GM18873 (cell line): ENCODE data around the gene MARVELD3.
"Not testable (repeated sequence)": the region's sequence is repeated elsewhere in the genome, so short reads cannot be mapped to it uniquely, and the experiment has no call there.

Experiments
- ATAC-seq: cut with Tn5 transposase; IDR thresholded peaks from one replicate; pipeline ENCODE4 v1.9.1; 2021; ENCODE audit warnings: mild to moderate bottlenecking, moderate library complexity, moderate number of reproducible peaks; ENCODE audit not compliant: unreplicated experiment, low FRiP score

MARVELD3 gene, protein sequence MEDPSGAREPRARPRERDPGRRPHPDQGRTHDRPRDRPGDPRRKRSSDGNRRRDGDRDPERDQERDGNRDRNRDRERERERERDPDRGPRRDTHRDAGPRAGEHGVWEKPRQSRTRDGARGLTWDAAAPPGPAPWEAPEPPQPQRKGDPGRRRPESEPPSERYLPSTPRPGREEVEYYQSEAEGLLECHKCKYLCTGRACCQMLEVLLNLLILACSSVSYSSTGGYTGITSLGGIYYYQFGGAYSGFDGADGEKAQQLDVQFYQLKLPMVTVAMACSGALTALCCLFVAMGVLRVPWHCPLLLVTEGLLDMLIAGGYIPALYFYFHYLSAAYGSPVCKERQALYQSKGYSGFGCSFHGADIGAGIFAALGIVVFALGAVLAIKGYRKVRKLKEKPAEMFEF

DNA sequence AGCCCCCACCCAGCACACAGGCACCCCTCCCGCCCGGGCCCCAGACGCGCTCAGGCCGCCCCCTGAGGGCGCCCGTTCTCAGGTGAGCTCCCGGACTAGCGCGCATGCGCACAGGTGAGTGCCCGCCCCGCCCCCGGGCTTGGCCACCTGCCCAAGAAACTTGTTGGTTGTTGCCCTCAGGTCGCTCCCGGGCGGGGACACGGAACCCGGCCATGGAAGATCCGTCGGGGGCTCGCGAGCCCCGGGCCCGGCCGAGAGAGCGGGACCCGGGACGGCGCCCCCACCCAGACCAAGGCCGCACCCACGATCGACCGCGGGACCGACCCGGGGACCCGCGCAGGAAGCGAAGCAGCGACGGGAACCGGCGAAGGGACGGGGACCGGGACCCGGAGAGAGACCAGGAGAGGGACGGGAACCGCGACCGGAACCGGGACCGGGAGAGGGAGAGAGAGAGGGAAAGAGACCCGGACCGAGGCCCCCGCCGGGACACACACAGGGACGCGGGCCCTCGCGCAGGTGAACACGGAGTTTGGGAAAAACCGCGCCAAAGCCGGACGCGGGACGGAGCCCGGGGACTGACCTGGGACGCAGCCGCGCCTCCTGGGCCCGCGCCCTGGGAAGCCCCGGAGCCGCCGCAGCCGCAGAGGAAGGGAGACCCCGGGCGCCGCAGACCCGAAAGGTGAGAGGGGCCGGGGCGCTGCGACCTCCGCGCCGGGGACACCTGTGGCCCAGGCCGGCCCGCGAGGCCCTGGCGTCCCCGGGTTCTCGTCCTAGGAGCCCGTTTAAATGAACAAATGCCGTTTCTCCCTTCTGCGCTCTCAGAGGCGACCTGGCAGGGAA lies at the start of gene MARVELD3:
TSS of gene MARVELD3 (plus strand) at position 167 of the 840 bp plus-strand sequence. CDS start at position 213, 46 bp downstream.
- ATAC-seq = no peak

DNA sequence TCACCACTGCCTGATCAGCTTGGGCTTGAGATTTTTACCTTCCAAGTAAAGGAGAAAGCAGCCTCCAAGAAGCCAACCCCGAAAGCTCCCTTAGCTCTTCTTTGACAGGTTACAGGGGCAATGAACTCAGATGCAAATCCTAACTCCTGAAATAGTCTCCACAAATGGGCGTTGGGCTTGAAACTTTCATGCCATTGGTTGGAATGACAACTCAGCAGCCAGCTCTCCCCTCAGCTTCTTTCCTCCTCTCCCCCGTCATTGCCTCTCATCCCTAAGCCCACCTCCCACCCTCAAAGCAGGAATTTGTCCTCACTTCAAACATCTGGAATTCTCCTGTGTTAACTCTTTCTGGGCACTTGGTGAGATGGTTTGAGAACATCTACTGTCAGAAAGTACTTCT lies 49.0 kb upstream of the MARVELD3 start, which contains the start of gene TAT:
TSS of gene TAT (minus strand) at position 122 of the 400 bp plus-strand sequence. CDS start 677 bp downstream, outside the sequence.
- ATAC-seq = no peak

DNA sequence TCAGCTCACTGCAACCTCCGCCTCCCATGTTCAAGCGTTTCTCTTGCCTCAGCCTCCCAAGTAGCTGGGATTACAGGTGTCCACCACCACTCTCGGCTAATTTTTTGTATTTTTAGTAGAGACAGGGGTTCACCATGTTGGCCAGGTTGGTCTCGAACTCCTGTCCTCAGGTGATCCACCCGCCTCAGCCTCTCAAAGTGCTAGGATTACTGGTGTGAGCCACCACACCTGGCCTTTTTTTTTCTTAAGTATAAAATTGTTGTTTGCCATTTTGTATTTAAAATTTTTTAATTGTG lies 43.5 kb upstream of the MARVELD3 start:
- not testable (repeated sequence) for ATAC-seq

DNA sequence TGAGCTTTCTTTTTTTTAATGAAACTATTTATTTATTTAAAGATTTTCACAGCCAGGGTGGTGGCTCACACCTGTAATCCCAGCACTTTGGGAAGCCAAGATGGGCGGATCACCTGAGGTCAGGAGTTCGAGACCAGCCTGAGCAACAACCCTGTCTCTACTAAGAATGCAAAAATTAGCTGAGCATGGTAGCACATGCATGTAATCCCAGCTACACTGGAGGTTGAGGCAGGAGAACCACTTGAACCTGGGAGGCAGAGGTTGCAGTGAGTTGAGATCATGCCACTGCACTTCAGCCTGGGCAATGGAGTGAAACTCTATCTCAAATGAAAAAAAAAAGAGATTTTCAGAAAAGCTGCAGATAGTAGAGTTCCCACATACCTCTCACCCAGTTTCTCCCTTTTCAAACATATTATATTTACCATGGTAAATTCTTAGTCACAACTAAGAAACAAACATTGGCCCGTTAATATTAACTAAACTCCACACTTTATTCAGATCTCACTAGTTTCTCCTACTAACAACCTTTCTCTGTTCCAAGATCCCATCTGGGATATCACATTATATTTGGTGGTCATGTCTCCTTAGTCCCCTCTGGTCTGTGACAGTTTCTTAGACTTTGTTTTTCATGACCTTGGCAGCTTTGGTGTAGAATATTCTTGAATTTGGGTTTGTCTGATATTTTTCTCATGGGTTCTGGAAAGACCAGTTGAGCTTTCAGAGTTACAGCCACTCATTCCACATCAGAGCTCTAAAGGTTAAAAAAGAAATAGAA lies 41.3 kb upstream of the MARVELD3 start:
- ATAC-seq = no peak

DNA sequence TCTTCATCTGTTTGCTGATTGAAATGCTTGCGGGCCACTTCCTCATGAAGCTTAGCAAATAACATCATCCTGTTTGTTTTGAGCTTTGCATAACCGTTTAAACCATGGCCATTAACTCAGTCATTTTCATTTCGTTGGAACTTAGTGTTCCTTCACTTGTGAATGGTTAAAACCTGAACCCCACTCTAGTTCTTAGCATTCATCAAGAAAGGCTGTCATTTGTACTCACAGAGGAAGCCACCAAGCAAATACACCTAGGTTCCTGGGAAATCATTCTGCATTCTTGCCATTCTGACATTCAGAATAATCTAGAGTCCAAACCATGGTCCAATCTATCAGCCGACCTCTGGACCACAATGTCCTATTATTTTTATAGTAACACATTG lies 40.7 kb upstream of the MARVELD3 start:
- no peak for ATAC-seq

DNA sequence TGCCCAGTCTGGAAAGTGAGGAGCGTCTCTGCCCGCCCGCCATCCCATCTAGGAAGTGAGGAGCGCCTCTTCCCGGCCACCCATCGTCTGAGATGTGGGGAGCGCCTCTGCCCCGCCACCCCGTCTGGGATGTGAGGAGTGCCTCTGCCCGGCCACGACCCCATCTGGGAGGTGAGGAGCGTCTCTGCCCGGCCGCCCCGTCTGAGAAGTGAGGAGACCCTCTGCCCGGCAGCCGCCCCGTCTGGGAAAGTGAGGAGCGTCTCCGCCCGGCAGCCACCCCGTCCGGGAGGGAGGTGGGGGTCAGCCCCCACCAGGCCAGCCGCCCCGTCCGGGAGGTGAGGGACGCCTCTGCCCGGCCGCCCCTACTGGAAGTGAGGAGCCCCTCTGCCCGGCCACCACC lies 36.6 kb upstream of the MARVELD3 start:
- ATAC-seq = not testable (repeated sequence)

DNA sequence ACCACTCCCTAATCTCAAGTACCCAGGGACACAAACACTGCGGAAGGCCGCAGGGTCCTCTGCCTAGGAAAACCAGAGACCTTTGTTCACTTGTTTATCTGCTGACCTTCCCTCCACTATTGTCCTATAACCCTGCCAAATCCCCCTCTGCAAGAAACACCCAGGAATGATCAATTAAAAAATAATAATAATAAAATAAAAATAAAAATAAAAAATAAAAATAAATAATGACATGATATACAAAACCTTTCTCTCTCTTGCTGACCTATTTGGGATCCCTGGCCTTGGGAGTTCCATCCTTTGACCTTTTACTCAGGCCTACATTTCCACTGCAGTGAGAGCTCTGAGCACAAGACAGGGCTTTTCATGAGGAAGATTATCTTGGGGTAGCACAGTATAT lies 35.9 kb upstream of the MARVELD3 start:
- not testable (repeated sequence) for ATAC-seq

DNA sequence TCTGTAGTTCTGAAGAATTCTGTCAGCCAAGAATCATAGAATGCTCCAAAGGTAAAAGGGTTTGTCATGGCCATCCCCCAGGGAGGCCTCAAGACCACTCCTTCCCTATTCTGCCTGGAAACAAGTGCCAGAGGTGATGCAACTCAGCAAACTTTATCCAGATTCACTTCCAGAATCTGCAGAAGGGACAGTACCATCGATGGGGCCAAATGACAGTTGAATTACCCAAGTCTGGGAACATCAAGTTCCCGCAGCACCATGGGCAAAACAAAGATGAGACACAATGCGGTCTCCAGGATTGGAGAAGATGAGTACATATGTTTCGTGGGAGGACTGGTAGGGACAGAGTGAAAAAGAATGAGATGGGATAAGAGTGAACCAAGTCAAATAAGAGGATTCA lies 35.4 kb upstream of the MARVELD3 start:
- ATAC-seq = no peak

DNA sequence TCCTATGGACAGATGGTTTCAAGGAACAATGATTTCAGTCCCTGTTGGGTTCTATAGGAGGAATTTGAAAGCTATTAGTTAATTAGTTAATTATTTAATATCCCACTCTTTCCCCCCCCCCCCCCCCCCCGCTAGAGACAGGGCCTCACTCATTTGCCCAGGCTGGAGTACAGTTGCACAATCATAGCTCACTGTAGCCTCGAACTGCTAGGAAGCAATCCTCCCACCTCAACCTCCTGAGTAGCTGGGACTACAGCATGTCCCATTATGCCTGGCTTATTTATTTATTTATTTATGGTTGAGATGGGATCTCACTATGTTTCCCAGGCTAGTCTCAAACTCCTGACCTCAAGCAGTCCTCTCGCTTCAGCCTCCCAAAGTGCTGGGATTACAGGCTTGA lies 34.1 kb upstream of the MARVELD3 start:
- ATAC-seq = no peak

DNA sequence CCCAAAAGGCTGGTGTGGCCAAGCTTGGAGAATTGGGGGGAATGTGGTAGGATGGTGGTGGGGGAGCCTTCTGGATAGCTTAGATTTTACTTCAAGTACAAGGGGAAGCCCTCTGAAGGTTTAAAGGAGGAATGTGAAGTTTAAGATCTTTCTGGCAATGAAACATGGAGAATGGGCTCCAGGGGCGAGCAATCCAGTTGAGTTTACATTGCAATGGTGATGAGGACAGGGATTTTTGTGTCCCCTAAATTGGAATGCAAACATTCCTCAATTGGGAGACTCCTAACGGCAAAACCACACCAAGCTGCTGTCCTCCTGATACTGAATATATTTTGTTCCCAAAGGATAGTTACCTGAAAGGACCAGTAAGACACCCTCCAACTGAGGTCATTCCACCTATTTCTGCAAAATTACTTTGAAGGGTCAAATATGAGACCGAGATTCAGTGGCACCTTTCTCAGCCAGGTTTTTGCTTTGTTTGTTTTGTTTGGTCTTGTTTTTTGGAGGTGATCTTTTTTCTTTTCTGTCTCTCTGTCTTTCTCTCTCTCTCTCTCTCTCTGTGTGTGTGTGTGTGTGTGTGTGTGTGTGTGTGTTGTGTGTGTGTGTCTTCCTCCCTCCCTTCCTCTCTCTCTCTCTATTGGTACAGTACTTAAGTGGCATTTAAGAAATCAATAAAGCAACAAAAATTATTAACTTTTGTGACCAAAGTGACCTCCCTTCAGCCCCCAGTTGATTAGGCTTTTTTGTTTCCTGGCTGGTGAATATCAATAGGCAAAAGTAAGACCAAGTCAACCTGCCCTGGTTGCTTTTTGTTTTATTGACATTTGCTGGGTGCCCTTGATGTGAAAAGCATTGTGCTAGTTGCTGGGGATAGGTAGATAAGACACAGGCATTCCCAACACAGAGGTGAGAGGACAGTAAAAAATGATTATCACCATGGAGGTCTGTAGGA lies 32.7 kb upstream of the MARVELD3 start:
- ATAC-seq = no peak

DNA sequence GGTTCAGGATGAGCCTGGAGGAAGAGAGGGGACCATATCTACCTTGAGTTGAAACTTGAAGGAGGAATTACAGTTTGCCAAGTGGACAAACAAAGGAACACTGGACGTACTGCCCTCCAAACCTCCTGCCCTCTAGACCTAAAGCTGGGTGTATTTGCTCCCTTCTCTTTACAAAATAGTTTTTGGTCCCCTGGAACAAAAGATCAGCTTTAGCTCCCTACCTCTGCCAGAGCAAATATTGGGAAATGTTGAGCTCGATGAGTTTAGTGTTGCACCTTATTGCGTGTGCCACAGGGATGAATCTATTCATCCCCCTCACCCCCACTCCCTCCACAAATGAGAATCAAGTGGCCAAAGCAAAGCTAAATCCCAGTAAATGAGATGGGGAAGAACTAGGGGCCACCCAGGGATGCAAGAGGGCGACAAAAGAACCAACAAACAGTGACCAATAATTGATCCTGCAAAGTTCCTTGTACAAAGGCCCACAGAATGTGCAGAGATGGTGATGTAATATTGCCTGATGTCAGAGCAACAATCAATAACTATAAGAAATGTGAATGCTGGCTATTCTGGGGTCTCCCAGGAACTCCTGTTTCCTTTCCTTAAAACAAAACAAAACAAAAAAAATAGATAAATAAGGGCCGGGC lies 31.9 kb upstream of the MARVELD3 start:
- ATAC-seq = no peak

DNA sequence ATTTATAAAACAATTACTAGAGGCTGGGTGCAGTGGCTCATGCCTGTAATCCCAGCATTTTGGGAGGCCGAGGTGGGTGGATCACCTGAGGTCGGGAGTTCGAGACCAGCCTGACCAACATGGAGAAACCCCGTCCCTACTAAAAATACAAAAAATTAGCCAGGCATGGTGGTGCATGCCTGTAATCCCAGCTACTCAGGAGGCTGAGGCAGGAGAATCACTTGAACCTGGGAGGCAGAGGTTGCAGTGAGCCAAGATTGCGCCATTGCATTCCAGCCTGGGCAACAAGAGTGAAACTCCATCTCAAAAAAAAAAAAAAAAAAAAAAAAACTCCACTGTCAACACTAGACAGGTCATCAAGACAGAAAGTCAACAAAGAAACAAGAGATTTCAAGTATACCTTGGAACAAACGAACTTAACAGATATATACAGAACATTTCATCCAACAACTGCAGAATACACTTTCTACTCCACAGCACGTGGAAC lies 30.6 kb upstream of the MARVELD3 start:
- not testable (repeated sequence) for ATAC-seq

DNA sequence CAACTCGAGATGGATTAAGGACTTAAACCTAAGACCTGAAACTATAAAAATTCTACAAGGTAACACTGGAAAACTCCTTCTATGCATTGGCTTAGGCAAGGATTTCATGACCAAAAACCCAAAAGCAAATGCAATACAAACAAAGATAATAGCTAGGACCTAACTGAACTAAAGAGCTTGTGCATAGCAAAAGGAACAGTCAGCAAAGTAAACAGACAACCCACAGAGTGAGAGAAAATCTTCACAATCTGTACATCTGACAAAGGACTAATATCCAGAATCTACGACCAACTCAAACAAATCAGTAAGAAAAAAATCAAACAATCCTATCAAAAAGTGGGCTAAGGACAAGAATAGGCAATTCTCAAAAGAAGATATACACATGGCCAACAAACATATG lies 27.6 kb upstream of the MARVELD3 start:
- ATAC-seq = not testable (repeated sequence)

DNA sequence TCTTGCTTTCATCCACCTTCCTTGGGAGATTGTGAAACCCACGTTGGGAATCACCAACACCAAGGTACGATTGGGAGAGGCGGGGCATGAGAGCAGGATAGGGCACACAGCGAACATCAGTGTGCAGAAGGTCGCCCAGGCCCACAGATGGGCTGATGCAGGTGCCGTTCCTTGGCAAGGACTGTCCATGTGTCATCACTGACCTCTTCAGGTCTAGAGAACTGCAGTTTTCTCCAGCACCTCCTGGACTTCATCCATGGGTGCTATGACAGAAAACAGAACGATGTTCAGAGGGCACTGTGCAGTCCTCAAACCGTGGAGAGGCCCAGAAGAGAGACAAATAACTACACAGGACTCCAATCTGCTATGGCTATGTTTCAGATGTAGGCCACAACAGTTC lies 25.2 kb upstream of the MARVELD3 start:
- ATAC-seq = no peak

DNA sequence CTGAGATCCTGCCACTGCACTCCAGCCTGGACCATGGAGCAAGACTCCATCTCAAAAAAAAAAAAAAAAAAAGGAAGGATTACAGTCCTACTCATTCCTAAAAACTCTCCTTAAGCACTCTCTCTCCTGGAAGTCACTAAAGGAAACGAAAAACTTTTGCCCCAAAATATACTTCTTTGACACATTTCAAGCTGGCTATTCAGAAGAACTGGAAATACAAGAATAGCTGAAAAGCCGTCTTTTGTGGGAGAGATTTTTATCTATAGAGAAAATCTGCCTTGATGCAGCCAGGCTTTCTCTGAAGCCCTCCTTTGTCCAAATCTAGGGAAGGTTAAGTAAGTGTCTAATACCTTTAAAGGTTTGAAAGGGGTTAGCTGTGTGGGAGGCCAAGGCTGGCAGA lies 16.9 kb upstream of the MARVELD3 start:
- no peak for ATAC-seq

DNA sequence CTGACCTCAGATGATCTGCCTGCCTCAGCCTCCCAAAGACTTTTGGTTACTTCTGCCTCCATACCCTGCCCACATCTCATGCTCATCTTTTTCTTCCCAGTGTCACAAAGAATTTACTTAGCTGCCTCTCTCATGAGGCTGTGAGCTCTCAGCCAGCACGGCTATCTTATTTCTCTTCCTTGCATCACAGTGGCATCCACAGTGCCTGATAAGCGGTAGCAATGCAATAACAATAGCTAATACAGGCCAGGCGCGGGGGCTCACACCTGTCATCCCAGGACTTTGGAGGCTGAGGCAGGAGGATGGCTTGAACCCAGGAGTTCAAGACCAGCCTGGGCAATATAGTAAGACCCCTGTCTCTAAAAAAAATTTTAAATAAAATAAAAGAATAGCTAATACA lies 15.5 kb upstream of the MARVELD3 start:
- no peak for ATAC-seq

DNA sequence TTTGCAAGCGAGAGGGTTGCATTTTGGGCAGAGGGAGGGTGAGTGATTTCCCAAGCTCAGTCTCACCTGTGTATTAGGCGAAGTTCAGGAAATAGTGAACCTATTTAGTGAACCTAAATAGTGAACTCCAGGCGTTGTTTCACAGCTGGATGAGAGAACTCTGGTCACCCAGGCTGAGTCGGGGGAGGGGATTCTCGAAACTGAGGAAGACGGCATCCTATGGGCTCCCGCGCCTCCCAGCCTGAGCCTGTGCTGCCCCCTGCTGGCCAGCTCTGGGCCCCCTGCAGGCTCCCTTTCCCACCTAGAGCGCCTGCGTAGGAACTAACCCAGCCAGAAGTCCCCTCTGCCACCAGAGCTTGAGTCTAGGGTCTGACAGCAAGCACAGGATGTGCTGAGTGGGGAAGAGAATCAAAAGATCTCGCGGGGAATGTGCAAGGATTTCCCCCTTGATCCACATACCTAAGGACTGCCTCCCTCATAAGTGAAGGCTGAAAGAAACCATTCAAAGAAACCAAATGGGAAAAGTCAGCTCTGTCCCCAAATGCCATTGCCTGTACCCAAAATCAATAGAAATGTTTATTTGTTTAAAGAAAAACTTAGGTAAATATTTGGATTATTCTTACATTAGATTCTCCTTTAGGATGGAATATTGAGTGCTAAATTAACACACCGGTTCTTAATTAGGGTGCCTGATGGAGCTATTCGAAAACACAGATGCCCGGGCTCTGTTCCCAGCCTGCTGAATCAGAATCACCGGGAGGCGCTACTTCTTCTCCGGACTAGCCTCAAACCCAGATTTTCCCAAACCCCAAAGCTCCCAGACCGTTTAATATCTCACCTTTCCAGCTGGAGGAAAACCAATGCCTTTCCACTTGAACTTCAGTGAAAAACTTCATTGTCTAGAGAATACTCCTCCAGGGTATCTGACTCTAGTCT lies 14.8 kb upstream of the MARVELD3 start:
- ATAC-seq = no peak

DNA sequence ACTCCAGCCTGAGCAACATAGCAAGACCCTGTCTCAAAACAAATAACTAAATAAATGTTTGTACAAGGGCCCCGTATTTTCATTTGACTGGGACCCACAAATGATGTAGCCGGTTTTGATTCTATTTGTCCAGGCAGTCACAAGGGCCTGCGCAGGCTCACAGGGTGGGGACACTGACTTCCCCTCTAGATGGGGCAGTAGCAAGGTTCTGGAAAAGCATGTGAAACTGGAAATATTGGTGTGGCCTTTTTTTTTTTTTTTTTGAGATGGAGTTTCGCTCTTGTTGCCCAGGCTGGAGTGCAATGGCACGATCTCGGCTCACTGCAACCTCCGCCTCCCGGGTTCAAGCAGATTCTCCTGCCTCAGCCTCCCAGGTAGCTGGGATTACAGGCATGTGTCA lies 11.0 kb upstream of the MARVELD3 start:
- not testable (repeated sequence) for ATAC-seq
